PC-9 (cell line): ENCODE data around the gene NADSYN1. TPM values are rescaled to one million over a fixed set of nuclear protein-coding genes. Genes with fewer than 3 reads are reported as not detected.
"Not testable (repeated sequence)": the region's sequence is repeated elsewhere in the genome, so short reads cannot be mapped to it uniquely, and the experiment has no call there.

Source experiments
- BruUV-seq: library from RNA; stranded (reverse); fragments of 400-500 nt; replicated peaks from 2 replicates; lab custom pipeline; 2021; lab: Mats Ljungman, UMichigan
- CTCF ChIA-PET: fragments of 300-600 bp; sonication (Branson Sonifier 250); formaldehyde crosslinking; loops from one replicate; lab custom pipeline; 2022; ENCODE audit warnings: antibody characterized with exemption; lab: Charles Lee
- POLR2A ChIA-PET: fragments of 300-600 bp; sonication (Branson Sonifier 250); formaldehyde crosslinking; loops from one replicate; lab custom pipeline; 2022; ENCODE audit warnings: antibody characterized with exemption; ENCODE audit not compliant: unreplicated experiment; lab: Charles Lee
- DNase-seq, 2 experiments: peaks; one replicate each; pipeline versions ENCODE4 v3.0.0 to v3.0.0-alpha.2; 2015 to 2022; ENCODE audit warnings: mixed read lengths in 1 of 2
- H2AFZ ChIP-seq: fragments of 200-600 bp; sonication (generic); 2 replicates; pipeline ENCODE4 v1.8.1; 2017; ENCODE audit warnings: antibody characterized with exemption
- H3F3A ChIP-seq: fragments of 200-600 bp; sonication (generic); 2 replicates; pipeline ENCODE4 v1.8.1; 2017; ENCODE audit warnings: antibody characterized with exemption, mild to moderate bottlenecking, low read depth; ENCODE audit not compliant: insufficient read depth
- H3K27ac ChIP-seq: fragments of 200-600 bp; sonication (generic); 2 replicates; pipeline ENCODE4 v1.6.1; 2016; ENCODE audit warnings: mixed run types
- H3K27me3 ChIP-seq: fragments of 200-600 bp; sonication (generic); 2 replicates; pipeline ENCODE4 v1.6.1; 2016; ENCODE audit warnings: low read depth, mixed run types; ENCODE audit not compliant: insufficient read depth
- H3K36me3 ChIP-seq: fragments of 200-600 bp; sonication (generic); 2 replicates; pipeline ENCODE4 v1.6.1; 2016; ENCODE audit warnings: low read depth, mixed run types
- H3K4me1 ChIP-seq: fragments of 200-600 bp; sonication (generic); replicated peaks from 2 replicates; pipeline ENCODE4 v1.6.1; 2016; ENCODE audit warnings: mixed run types; ENCODE audit not compliant: insufficient read depth
- H3K4me2 ChIP-seq: fragments of 200-600 bp; sonication (generic); 2 replicates; pipeline ENCODE4 v1.6.1; 2017; ENCODE audit warnings: mixed run types
- H3K4me3 ChIP-seq: fragments of 200-600 bp; sonication (generic); 2 replicates; pipeline ENCODE4 v1.6.1; 2016; ENCODE audit warnings: mixed run types
- H3K79me2 ChIP-seq: fragments of 200-600 bp; sonication (generic); 2 replicates; pipeline ENCODE4 v1.6.1; 2017; ENCODE audit warnings: low read depth, mixed run types
- H3K9me2 ChIP-seq: fragments of 200-600 bp; sonication (generic); 2 replicates; pipeline ENCODE4 v1.8.1; 2017; ENCODE audit warnings: mild to moderate bottlenecking; ENCODE audit not compliant: insufficient read depth
- H3K9me3 ChIP-seq: fragments of 200-600 bp; sonication (generic); 2 replicates; pipeline ENCODE4 v1.8.1; 2016; ENCODE audit warnings: low read depth; ENCODE audit not compliant: insufficient read depth
- H4K20me1 ChIP-seq: fragments of 200-600 bp; sonication (generic); 2 replicates; pipeline ENCODE4 v1.8.1; 2017; ENCODE audit not compliant: insufficient read depth
- CTCF ChIP-seq: fragments of 200-600 bp; sonication (generic); conservative IDR thresholded peaks from 2 replicates; pipeline ENCODE4 v1.6.1; 2017; ENCODE audit warnings: mixed run types, antibody characterized with exemption, mild to moderate bottlenecking, moderate library complexity
- EZH2 ChIP-seq: fragments of 200-600 bp; sonication (generic); IDR thresholded peaks from 2 replicates; pipeline ENCODE4 v1.8.0; 2017; ENCODE audit warnings: antibody characterized with exemption, low read depth
- intact Hi-C: fragments of 100-400 bp; cut with micrococcal nuclease; formaldehyde crosslinking; loops from one replicate; pipeline ENCODE4 v1.10.0; 2022; ENCODE audit not compliant: unreplicated experiment
- total RNA-seq: library from RNA; stranded (reverse); gene quantifications from 2 replicates; pipeline ENCODE4 v1.2.3, GENCODE V29; 2021

NADSYN1 gene
- total RNA-seq, 1 experiment from 2014 or later: 118 TPM

- no peaks in the 10 kb centered on the region for H4K20me1 ChIP-seq
- POLR2A ChIA-PET: interaction anchor here (0.6 kb wide), 1 partner anchor 1346 kb away, joined by 4 read pairs; no protein-coding TSS in a partner anchor
- H3K9me2 ChIP-seq: no peaks in the 10 kb centered on the region
- TF ChIP-seq CTCF (no peak), EZH2 (no peak)
- no peaks in the 10 kb centered on the region for H3K27me3 ChIP-seq
- H2AFZ ChIP-seq: no peak overlapping the region
- CTCF ChIA-PET: no interaction called here
- intact Hi-C loops: no loop called here
- H3K79me2 ChIP-seq: no peaks in the 10 kb centered on the region
- H3K27ac ChIP-seq: no peak overlapping the region
- H3K4me3 ChIP-seq: no peak overlapping the region
- no peaks in the 10 kb centered on the region for H3K36me3 ChIP-seq
- BruUV-seq: no TSS peak
- H3K4me1 ChIP-seq: peaks cover 13% of the 10 kb centered on the region; the same call in 1 of the 2 replicates
- no peak for DNase-seq
- no peak overlapping the region for H3K4me2 ChIP-seq
- H3K9me3 ChIP-seq: no peaks in the 10 kb centered on the region
- peaks cover 10% of the 10 kb centered on the region for H3F3A ChIP-seq
Observed at GRCh38 chr11:71527576-71528210, 74.7 kb downstream of the NADSYN1 start.

GRCh38 chr11:71530602-71531001, 77.6 kb downstream of the NADSYN1 start:
- H3K27ac ChIP-seq: no peak overlapping the region
- H3K9me2 ChIP-seq: no peaks in the 10 kb centered on the region
- no peaks in the 10 kb centered on the region for H3K79me2 ChIP-seq
- TF ChIP-seq EZH2: no peak
- no peak for TF ChIP-seq CTCF
- H4K20me1 ChIP-seq: no peaks in the 10 kb centered on the region
- H3F3A ChIP-seq: no peaks in the 10 kb centered on the region
- H3K27me3 ChIP-seq: no peaks in the 10 kb centered on the region
- no peaks in the 10 kb centered on the region for H3K9me3 ChIP-seq
- no peak overlapping the region for H3K4me3 ChIP-seq
- POLR2A ChIA-PET: no interaction called here
- BruUV-seq: no TSS peak
- H3K4me2 ChIP-seq: no peak overlapping the region
- CTCF ChIA-PET: interaction anchor here (0.6 kb wide), 1 partner anchor 526 kb away, joined by 5 read pairs; no protein-coding TSS in a partner anchor
- no peaks in the 10 kb centered on the region for H3K36me3 ChIP-seq
- intact Hi-C loops: no loop called here
- no peak overlapping the region for H2AFZ ChIP-seq
- no peak for DNase-seq
- 0 out of 2 replicates have a peak, but pooled peaks cover under 1% of the 10 kb centered on the region for H3K4me1 ChIP-seq

GRCh38 chr11:71532036-71532610, 79.1 kb downstream of the NADSYN1 start:
- TF ChIP-seq EZH2 (no peak), CTCF (no peak)
- Histone ChIP-seq H3K9me2 (no peaks in the 10 kb centered on the region), H2AFZ (no peak overlapping the region), H3K27me3 (no peaks in the 10 kb centered on the region), H3K4me2 (no peak overlapping the region), H3K27ac (no peak overlapping the region), H3K9me3 (no peaks in the 10 kb centered on the region), H3K4me3 (no peak overlapping the region), H3K36me3 (no peaks in the 10 kb centered on the region), H3K79me2 (no peaks in the 10 kb centered on the region), H4K20me1 (no peaks in the 10 kb centered on the region), H3K4me1 (no peaks in the 10 kb centered on the region), H3F3A (no peaks in the 10 kb centered on the region)
- intact Hi-C loops: no loop called here
- no TSS peak for BruUV-seq
- CTCF ChIA-PET: no interaction called here
- DNase-seq: no peak
- POLR2A ChIA-PET: no interaction called here

- H3K9me2 ChIP-seq, intact Hi-C loops, H3F3A ChIP-seq, H3K4me3 ChIP-seq, H3K9me3 ChIP-seq, H2AFZ ChIP-seq, CTCF ChIA-PET, H3K36me3 ChIP-seq, H3K79me2 ChIP-seq, H3K4me2 ChIP-seq, H3K4me1 ChIP-seq, BruUV-seq, POLR2A ChIA-PET, H4K20me1 ChIP-seq, H3K27me3 ChIP-seq, H3K27ac ChIP-seq, DNase-seq: not testable (repeated sequence)
Observed at GRCh38 chr11:71534711-71535608, 82.0 kb downstream of the NADSYN1 start.
